Mesothelial cell of epicardium (in vitro differentiated cells): ENCODE results near the gene CDH12. TPM values are rescaled to one million over a fixed set of nuclear protein-coding genes. Genes with fewer than 3 reads are reported as not detected.

Source experiments
- DNase-seq, 2 experiments: peaks; one replicate each; pipeline ENCODE4 v3.0.0; 2021; ENCODE audit warnings: low spot score in 2 of 2; ENCODE audit not compliant: unreplicated experiment in 2 of 2
- H3K27ac Mint-ChIP-seq: 2 replicates; pipeline ENCODE4 v1.8.0; 2021; ENCODE audit warnings: mixed read lengths
- H3K27me3 Mint-ChIP-seq: 2 replicates; pipeline ENCODE4 v1.8.0; 2021; ENCODE audit warnings: low read depth, mixed read lengths
- H3K36me3 Mint-ChIP-seq: 2 replicates; pipeline ENCODE4 v1.8.0; 2021; ENCODE audit warnings: mixed read lengths
- H3K4me1 Mint-ChIP-seq: 2 replicates; pipeline ENCODE4 v1.8.0; 2021; ENCODE audit warnings: mixed read lengths
- H3K4me3 Mint-ChIP-seq: 2 replicates; pipeline ENCODE4 v1.8.0; 2021; ENCODE audit warnings: mild to moderate bottlenecking, moderate library complexity, mixed read lengths
- H3K9me3 Mint-ChIP-seq: 2 replicates; pipeline ENCODE4 v1.8.0; 2021; ENCODE audit warnings: mixed read lengths
- CTCF ChIP-seq: fragments of 200-600 bp; sonication (generic); IDR thresholded peaks from one replicate; pipeline ENCODE4 v1.5.0; 2021; ENCODE audit warnings: antibody characterized with exemption; ENCODE audit not compliant: unreplicated experiment
- total RNA-seq: library from RNA; stranded (reverse); gene quantifications from 3 replicates; pipeline ENCODE4 v1.2.1, GENCODE V29; 2021

Gene CDH12
- total RNA-seq, 1 donor from 2014 or later: 1.6 TPM

GRCh38 chr5:22596404-22596970, 256.7 kb downstream of the CDH12 start:
- Mint-ChIP-seq H3K4me3 (no peak overlapping the region), H3K4me1 (peaks cover 11% of the 10 kb centered on the region), H3K36me3 (no peaks in the 10 kb centered on the region), H3K27ac (no peak overlapping the region), H3K27me3 (peaks cover 4% of the 10 kb centered on the region), H3K9me3 (no peaks in the 10 kb centered on the region)
- no peak for TF ChIP-seq CTCF
- DNase-seq: no peak

- Mint-ChIP-seq H3K36me3 (no peaks in the 10 kb centered on the region), H3K4me1 (peaks cover 20% of the 10 kb centered on the region), H3K27me3 (peaks cover 4% of the 10 kb centered on the region), H3K4me3 (no peak overlapping the region), H3K9me3 (no peaks in the 10 kb centered on the region), H3K27ac (no peak overlapping the region)
- DNase-seq: no peak
- no peak for TF ChIP-seq CTCF
Measured at GRCh38 chr5:22594491-22594890, 258.7 kb downstream of the CDH12 start.

GRCh38 chr5:22593592-22593991, 259.6 kb downstream of the CDH12 start:
- no peak for DNase-seq
- Mint-ChIP-seq H3K27me3 (peaks cover 6% of the 10 kb centered on the region), H3K4me3 (no peak overlapping the region), H3K27ac (no peak overlapping the region), H3K4me1 (peaks cover 20% of the 10 kb centered on the region), H3K36me3 (no peaks in the 10 kb centered on the region), H3K9me3 (no peaks in the 10 kb centered on the region)
- no peak for TF ChIP-seq CTCF

- no peak overlapping the region for H3K4me3 Mint-ChIP-seq
- H3K9me3 Mint-ChIP-seq: no peaks in the 10 kb centered on the region
- no peaks in the 10 kb centered on the region for H3K36me3 Mint-ChIP-seq
- H3K27ac Mint-ChIP-seq: no peak overlapping the region
- peaks cover 18% of the 10 kb centered on the region for H3K4me1 Mint-ChIP-seq
- no peak for TF ChIP-seq CTCF
- DNase-seq: no peak
- peaks cover 6% of the 10 kb centered on the region for H3K27me3 Mint-ChIP-seq
Measured at GRCh38 chr5:22591461-22591860, 261.7 kb downstream of the CDH12 start.

- Mint-ChIP-seq H3K9me3 (no peaks in the 10 kb centered on the region), H3K4me1 (peaks cover 16% of the 10 kb centered on the region), H3K27ac (no peak overlapping the region), H3K27me3 (peaks cover 6% of the 10 kb centered on the region), H3K4me3 (no peak overlapping the region), H3K36me3 (no peaks in the 10 kb centered on the region)
- TF ChIP-seq CTCF: no peak
- DNase-seq: no peak
Measured at GRCh38 chr5:22590677-22591268, 262.4 kb downstream of the CDH12 start.
